Ectodermal cell (in vitro differentiated cells): ENCODE data around the gene XCR1.

Experiments
- H3K27ac ChIP-seq: 2 replicates; pipeline ENCODE4 v1.7.0; 2013; ENCODE audit warnings: mild to moderate bottlenecking, low read depth, low read length; ENCODE audit not compliant: insufficient read depth, poor library complexity, severe bottlenecking
- H3K27me3 ChIP-seq: 2 replicates; pipeline ENCODE4 v1.7.0; 2013; ENCODE audit warnings: mild to moderate bottlenecking, low read length; ENCODE audit not compliant: insufficient read depth, control insufficient read depth, poor library complexity, severe bottlenecking
- H3K36me3 ChIP-seq: one replicate; pipeline ENCODE4 v1.7.0; 2013; ENCODE audit warnings: low read length; ENCODE audit not compliant: control insufficient read depth, insufficient read depth
- H3K4me1 ChIP-seq: one replicate; pipeline ENCODE4 v1.7.0; 2013; ENCODE audit warnings: low read length; ENCODE audit not compliant: control insufficient read depth, insufficient read depth
- H3K4me3 ChIP-seq: 2 replicates; pipeline ENCODE4 v1.7.0; 2013; ENCODE audit warnings: low read depth, low read length, control low read depth; ENCODE audit not compliant: insufficient read depth
- H3K9me3 ChIP-seq: 2 replicates; pipeline ENCODE4 v1.7.0; 2013; ENCODE audit warnings: mild to moderate bottlenecking, low read length, moderate library complexity; ENCODE audit not compliant: control insufficient read depth
- WGBS, 2 experiments: methylation state at CpG; one replicate each; pipeline ENCODE4 v1.1.7; 2013; ENCODE audit warnings: missing lambda C conversion rate in 2 of 2; 5-methylcytosine and 5-hydroxymethylcytosine counted together

XCR1 gene

GRCh38 chr3:45993421-45994027 lies 33.8 kb downstream of the XCR1 start:
- WGBS, 2 experiments, result 95 to 96% methylated on average over 3 of the region's 3 CpGs
- Histone ChIP-seq H3K4me1 (peaks cover 3% of the 10 kb centered on the region), H3K9me3 (no peaks in the 10 kb centered on the region), H3K4me3 (no peak overlapping the region), H3K36me3 (no peaks in the 10 kb centered on the region), H3K27me3 (peaks cover 4% of the 10 kb centered on the region), H3K27ac (no peak overlapping the region)

GRCh38 chr3:45992821-45993221 lies 34.5 kb downstream of the XCR1 start:
- H3K4me3 ChIP-seq, result no peak overlapping the region
- H3K9me3 ChIP-seq, result no peaks in the 10 kb centered on the region
- 64 to 67% methylated on average over 2 of the region's 2 CpGs for WGBS, 2 experiments
- H3K36me3 ChIP-seq, result no peaks in the 10 kb centered on the region
- peaks cover 3% of the 10 kb centered on the region for H3K4me1 ChIP-seq
- no peak overlapping the region for H3K27ac ChIP-seq
- peaks cover 4% of the 10 kb centered on the region for H3K27me3 ChIP-seq

- Histone ChIP-seq H3K4me3 (no peak overlapping the region), H3K27ac (no peak overlapping the region), H3K36me3 (no peaks in the 10 kb centered on the region), H3K4me1 (peaks cover 3% of the 10 kb centered on the region), H3K9me3 (no peaks in the 10 kb centered on the region), H3K27me3 (peaks cover 4% of the 10 kb centered on the region)
- 84 to 88% methylated on average over 2 of the region's 2 CpGs for whole genome bisulfite sequencing, 2 experiments
These were observed 35.1 kb downstream of the XCR1 start for GRCh38 chr3:45992133-45992729.

- Histone ChIP-seq H3K36me3 (no peaks in the 10 kb centered on the region), H3K4me1 (peaks cover 3% of the 10 kb centered on the region), H3K27ac (no peak overlapping the region), H3K4me3 (no peak overlapping the region), H3K9me3 (no peaks in the 10 kb centered on the region), H3K27me3 (no peaks in the 10 kb centered on the region)
- 94 to 98% methylated on average over 6 of the region's 6 CpGs for WGBS, 2 experiments
These were observed 35.9 kb downstream of the XCR1 start for GRCh38 chr3:45991341-45991740.

- Histone ChIP-seq H3K9me3 (no peaks in the 10 kb centered on the region), H3K27me3 (no peaks in the 10 kb centered on the region), H3K4me1 (peaks cover 3% of the 10 kb centered on the region), H3K27ac (no peak overlapping the region), H3K4me3 (no peak overlapping the region), H3K36me3 (no peaks in the 10 kb centered on the region)
- WGBS, 2 experiments, result 75 to 78% methylated on average over 3 of the region's 3 CpGs
These were observed 37.1 kb downstream of the XCR1 start for GRCh38 chr3:45990181-45990580.

GRCh38 chr3:45988804-45989203 lies 38.5 kb downstream of the XCR1 start:
- no peaks in the 10 kb centered on the region for H3K9me3 ChIP-seq
- H3K27me3 ChIP-seq, result no peaks in the 10 kb centered on the region
- H3K27ac ChIP-seq, result no peak overlapping the region
- peaks cover under 1% of the 10 kb centered on the region for H3K4me1 ChIP-seq
- no peak overlapping the region for H3K4me3 ChIP-seq
- H3K36me3 ChIP-seq, result peaks cover 14% of the 10 kb centered on the region
- 82 to 91% methylated on average over 1 to 2 of the region's 2 CpGs for WGBS, 2 experiments

GRCh38 chr3:45988362-45988761 lies 38.9 kb downstream of the XCR1 start:
- Histone ChIP-seq H3K27me3 (no peaks in the 10 kb centered on the region), H3K9me3 (no peaks in the 10 kb centered on the region), H3K4me1 (no peaks in the 10 kb centered on the region), H3K36me3 (peaks cover 16% of the 10 kb centered on the region), H3K27ac (no peak overlapping the region), H3K4me3 (no peak overlapping the region)
- WGBS, 2 experiments, result 94 to 95% methylated on average over 4 of the region's 4 CpGs

GRCh38 chr3:45987368-45988291 lies 39.7 kb downstream of the XCR1 start:
- Histone ChIP-seq H3K36me3 (peaks cover 16% of the 10 kb centered on the region), H3K27ac (no peak overlapping the region), H3K27me3 (no peaks in the 10 kb centered on the region), H3K9me3 (no peaks in the 10 kb centered on the region), H3K4me3 (no peak overlapping the region), H3K4me1 (no peaks in the 10 kb centered on the region)
- WGBS, 2 experiments, result 87 to 90% methylated on average over 8 of the region's 8 CpGs

- H3K27ac ChIP-seq, result no peak overlapping the region
- no peaks in the 10 kb centered on the region for H3K9me3 ChIP-seq
- H3K4me1 ChIP-seq, result no peaks in the 10 kb centered on the region
- H3K4me3 ChIP-seq, result no peak overlapping the region
- peaks cover 21% of the 10 kb centered on the region for H3K36me3 ChIP-seq
- H3K27me3 ChIP-seq, result no peaks in the 10 kb centered on the region
- 87 to 88% methylated on average over 5 of the region's 5 CpGs for WGBS, 2 experiments
These were observed 40.8 kb downstream of the XCR1 start for GRCh38 chr3:45986303-45986982.
